Measurements from ENCODE around the gene CFAP46. TPM values are rescaled to one million over a fixed set of nuclear protein-coding genes. Genes with fewer than 3 reads are reported as not detected.

CFAP46 gene
- total RNA-seq, 2 experiments from 2014 or later: 0.34 TPM; not detected in 1

- Mint-ChIP-seq H3K36me3 (ENCODE audit: low read depth) (no peaks in the 10 kb centered on the region), H3K4me3 (no peak overlapping the region), H3K27me3 (peaks cover 10% of the 10 kb centered on the region), H3K4me1 (ENCODE audit: low read depth) (no peaks in the 10 kb centered on the region), H3K9me3 (no peaks in the 10 kb centered on the region), H3K27ac (no peak overlapping the region)
- CTCF ChIA-PET: no interaction called here
- no peak for TF ChIP-seq CTCF (IDR thresholded peaks at IDR 0.05)
- intact Hi-C loops (cut with micrococcal nuclease): no loop called here
- DNase-seq (no peak), ATAC-seq (no peak)
- POLR2A ChIA-PET: no interaction called here
These were observed 64.9 kb downstream of the CFAP46 start for GRCh38 chr10:132877473-132877872.

DNA sequence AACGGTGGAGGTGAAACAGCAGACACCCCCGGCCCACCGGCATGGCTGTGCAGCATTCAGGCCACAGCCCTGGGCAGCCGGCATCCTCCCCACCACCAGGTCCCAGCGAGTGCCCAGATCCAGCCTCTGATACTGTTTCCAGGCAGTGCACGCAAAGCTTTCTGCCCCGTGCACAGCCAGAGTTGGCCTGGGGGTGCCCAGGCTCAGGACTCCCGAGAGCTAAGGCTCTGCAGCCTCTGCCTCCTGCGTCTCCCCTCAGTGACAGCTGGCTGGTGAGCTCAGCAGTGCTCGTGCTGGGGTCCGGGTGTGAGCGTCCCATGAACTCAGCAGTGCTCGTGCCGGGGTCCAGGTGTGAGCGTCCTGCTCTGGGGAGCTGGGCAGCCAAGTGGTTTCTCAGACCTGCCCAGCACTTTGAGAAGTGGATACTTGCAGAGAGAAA, 65.4 kb downstream of the CFAP46 start:
- H3K27ac Mint-ChIP-seq: no peak overlapping the region
- no peaks in the 10 kb centered on the region for H3K4me1 Mint-ChIP-seq (ENCODE audit: low read depth)
- no peak for TF ChIP-seq CTCF (IDR thresholded peaks at IDR 0.05)
- no peak overlapping the region for H3K4me3 Mint-ChIP-seq
- DNase-seq: no peak
- no peak for ATAC-seq
- no peaks in the 10 kb centered on the region for H3K9me3 Mint-ChIP-seq
- ChIA-PET CTCF (no interaction called here), POLR2A (interaction anchor here (1.0 kb wide), 1 partner anchor 28 kb away, joined by 3 read pairs; no protein-coding TSS in a partner anchor)
- H3K36me3 Mint-ChIP-seq (ENCODE audit: low read depth): no peaks in the 10 kb centered on the region
- H3K27me3 Mint-ChIP-seq: peaks cover 10% of the 10 kb centered on the region
- intact Hi-C loops (cut with micrococcal nuclease): no loop called here

DNA sequence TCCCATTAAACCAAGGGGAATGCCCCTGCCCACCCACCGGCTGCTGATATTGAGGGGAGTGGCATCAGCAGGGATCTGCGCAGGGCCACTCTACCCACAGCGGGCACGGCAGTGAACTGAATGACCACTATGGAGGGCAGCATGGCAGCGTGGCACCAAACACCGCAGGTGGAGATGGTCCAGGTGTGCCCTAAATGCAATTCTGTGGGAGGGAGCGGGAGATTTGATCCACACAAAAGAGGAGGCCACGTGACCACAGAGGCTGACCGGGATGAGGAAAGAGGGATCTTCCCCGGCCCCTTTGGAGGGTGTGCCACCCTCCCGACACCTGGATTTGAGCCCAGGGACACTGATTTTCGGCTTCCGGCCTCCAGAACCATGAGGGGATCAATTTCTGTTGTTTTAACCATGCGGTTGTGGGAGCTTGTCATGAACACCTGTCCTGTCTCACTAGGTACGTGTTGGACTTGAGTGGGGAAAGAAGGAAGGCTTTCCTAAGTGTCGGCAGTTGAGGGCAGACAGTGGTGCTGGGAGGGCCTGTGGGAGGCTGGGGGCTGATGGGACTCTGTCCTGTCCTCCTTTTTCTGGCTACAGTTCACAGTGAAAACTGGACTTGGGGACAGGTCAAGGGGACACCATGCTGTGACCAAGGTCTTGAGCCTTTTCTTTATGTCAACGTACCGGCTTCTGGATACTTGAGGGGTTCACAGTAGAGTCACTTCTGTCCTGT, 66.1 kb downstream of the CFAP46 start:
- intact Hi-C loops (cut with micrococcal nuclease): no loop called here
- no peak for DNase-seq
- ChIA-PET POLR2A (interaction anchor here (1.0 kb wide), 1 partner anchor 27 kb away, joined by 3 read pairs; no protein-coding TSS in a partner anchor), CTCF (no interaction called here)
- Mint-ChIP-seq H3K27ac (no peak overlapping the region), H3K4me1 (ENCODE audit: low read depth) (no peaks in the 10 kb centered on the region), H3K4me3 (no peak overlapping the region), H3K9me3 (no peaks in the 10 kb centered on the region), H3K27me3 (peaks cover 12% of the 10 kb centered on the region), H3K36me3 (ENCODE audit: low read depth) (no peaks in the 10 kb centered on the region)
- ATAC-seq: no peak
- TF ChIP-seq CTCF (IDR thresholded peaks at IDR 0.05): no peak

- ChIA-PET POLR2A (no interaction called here), CTCF (interaction anchor here (1.1 kb wide), 1 partner anchor 29 kb away, joined by 3 read pairs; no protein-coding TSS in a partner anchor)
- DNase-seq (no peak), ATAC-seq (no peak)
- no peaks in the 10 kb centered on the region for H3K4me1 Mint-ChIP-seq (ENCODE audit: low read depth)
- peaks cover 12% of the 10 kb centered on the region for H3K27me3 Mint-ChIP-seq
- no peak overlapping the region for H3K27ac Mint-ChIP-seq
- no peak for TF ChIP-seq CTCF (IDR thresholded peaks at IDR 0.05)
- no peak overlapping the region for H3K4me3 Mint-ChIP-seq
- intact Hi-C loops (cut with micrococcal nuclease): no loop called here
- H3K9me3 Mint-ChIP-seq: no peaks in the 10 kb centered on the region
- no peaks in the 10 kb centered on the region for H3K36me3 Mint-ChIP-seq (ENCODE audit: low read depth)
These were observed 66.9 kb downstream of the CFAP46 start for GRCh38 chr10:132875435-132875834.

DNA sequence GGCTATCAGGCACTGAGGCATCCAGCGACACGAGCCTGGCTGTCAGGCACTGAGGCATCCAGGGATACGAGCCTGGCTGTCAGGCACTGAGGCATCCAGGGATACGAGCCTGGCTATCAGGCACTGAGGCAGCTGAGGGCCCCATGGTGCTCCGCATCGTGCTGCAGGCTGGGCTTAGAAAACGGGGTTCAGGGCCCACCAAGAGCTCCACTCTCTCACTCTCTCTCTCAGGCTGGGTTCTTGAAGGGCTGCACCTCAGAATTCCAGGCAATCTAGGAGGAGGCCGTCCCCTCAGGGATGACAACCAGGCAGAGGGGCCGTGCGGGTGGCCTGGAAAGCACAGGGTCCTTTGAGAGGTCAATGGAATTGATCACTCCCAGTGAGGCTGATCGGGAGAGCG, 69.0 kb downstream of the CFAP46 start:
- POLR2A ChIA-PET: no interaction called here
- Mint-ChIP-seq H3K9me3 (no peaks in the 10 kb centered on the region), H3K36me3 (ENCODE audit: low read depth) (no peaks in the 10 kb centered on the region), H3K27me3 (peaks cover 10% of the 10 kb centered on the region), H3K4me3 (no peak overlapping the region), H3K4me1 (ENCODE audit: low read depth) (no peaks in the 10 kb centered on the region), H3K27ac (no peak overlapping the region)
- DNase-seq: no peak
- CTCF ChIA-PET: no interaction called here
- intact Hi-C loops (cut with micrococcal nuclease): no loop called here
- no peak for TF ChIP-seq CTCF (IDR thresholded peaks at IDR 0.05)
- no peak for ATAC-seq

All from activated CD8-positive, alpha-beta T cell treated with anti-CD3 and anti-CD28 coated beads for 36 hours (primary cell).